NCI-H1417 treated with DMSO at 0.1 percent for 48 hours (cell line): ENCODE measurements around the gene NAPEPLD.
"Not testable (repeated sequence)": the region's sequence is repeated elsewhere in the genome, so short reads cannot be mapped to it uniquely, and the experiment has no call there.

ENCODE experiments used
- DNase-seq: peaks from one replicate; lab custom pipeline; 2025; lab: John Stamatoyannopoulos, UW

The NAPEPLD gene

DNA sequence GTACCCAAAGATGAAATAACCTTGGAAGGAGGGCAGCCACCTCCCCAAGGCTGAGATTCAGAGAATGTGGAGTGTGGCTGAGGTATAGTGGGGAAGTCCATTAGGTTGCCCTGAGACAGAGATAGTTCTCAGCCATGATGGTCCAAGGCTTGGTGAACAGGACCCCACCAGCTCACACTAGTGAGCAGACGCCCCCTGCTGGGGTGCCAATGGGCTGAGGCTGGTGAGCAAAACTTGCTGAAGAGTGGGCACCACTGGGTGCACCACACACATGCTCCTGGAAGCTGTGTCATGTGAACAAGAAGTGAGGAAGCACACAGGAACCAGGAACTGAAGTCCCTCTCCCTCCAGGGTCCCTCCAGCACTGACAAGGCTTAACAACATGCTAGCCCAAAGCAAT is 83.2 kb downstream of the NAPEPLD start:
- DNase-seq: no peak

DNA sequence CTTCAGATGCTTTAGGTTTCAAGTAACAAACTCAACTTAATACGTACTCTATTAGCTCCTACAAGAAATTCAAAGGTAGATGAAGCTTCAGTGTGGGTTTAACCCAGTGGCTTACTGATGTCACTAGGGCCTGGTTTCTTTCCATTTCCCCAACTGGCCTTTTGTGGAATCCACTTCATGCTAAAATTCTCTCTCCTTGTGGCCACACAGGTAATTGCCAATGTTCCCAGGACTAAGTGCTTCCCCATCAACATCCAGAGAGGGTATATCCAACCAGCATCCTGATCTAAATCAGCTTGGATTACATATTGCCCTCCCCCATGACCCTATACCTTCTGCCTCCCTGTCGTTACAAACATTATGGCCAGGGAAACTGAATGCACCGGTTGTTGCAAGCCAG is 85.0 kb downstream of the NAPEPLD start:
- DNase-seq: no peak

DNA sequence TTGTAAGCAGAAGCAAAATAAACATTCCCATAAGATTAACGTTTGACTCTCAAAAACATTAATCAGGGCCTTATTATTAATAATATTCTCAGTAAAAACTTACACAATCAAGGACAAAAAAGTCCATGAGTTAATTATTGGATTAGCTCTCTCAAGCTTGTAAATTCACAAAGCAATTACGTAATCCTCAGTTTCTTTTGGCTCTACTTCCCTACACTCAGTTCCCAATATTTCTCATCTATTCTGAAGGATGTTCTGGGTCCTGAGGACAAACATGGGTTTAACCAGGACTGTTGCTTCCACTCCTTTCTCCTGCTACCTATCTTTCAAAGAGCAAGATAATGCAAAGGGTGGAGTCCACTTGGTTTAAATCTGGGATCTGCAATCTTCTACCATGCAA is 89.4 kb downstream of the NAPEPLD start:
- no peak for DNase-seq

DNA sequence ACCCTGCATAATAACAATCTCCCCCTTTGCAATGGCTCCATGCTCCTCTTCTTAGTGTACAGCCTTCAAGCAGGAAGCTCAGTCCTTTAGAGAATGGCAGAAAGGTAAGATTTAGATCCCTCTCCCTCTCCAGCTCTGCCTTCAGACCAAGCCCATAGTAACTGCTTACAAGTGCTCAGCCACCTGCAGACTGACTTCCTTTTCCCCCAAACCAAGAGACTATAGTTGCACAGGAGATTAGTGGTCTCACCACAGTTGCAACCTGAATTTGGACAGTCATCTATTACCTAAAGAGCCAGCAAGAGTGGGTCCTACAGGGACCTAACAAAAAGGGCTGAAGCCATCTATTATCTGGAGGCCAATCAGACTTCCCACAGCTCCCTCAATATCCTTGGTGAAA is 90.8 kb downstream of the NAPEPLD start:
- DNase-seq: no peak

DNA sequence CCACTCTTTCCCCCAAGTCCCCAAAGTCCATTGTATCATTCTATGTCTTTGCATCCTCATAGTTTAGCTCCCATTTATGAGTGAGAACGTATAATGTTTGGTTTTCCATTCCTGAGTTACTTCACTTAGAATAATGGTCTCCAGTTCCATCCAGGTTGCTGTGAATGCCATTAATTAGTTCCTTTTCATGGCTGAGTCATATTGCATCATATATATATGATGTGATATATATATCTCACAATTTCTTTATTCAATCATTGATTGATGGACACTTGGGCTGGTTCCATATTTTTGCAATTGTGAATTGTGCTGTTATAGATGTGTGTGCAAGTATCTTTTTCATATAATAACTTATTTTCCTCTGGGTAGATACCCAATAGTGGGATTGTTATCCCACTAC is 92.9 kb downstream of the NAPEPLD start:
- not testable (repeated sequence) for DNase-seq

DNA sequence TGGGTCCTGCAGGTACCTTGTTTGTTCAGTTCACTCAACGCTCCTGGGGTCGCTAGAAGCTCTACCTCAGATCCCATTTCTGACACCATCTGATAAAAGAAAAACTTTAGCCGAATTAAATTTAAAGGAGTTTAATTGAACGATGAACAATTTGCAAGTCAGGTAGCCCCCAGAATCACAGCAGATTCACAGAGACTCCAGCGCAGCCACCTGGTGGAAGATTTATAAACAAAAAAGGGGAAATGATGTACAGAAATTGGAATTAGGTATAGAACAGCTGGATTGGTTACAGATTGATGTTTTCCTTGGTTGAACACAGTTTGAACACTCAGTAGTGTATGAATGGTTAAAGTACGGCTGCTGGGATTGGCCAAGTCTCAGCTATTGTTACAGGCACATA is 97.4 kb downstream of the NAPEPLD start:
- DNase-seq: no peak
